NCI-H2029 (cell line): ENCODE results near the gene LRP6.
"Not testable (repeated sequence)": the region's sequence is repeated elsewhere in the genome, so short reads cannot be mapped to it uniquely, and the experiment has no call there.

Source experiments
- DNase-seq: peaks from one replicate; lab custom pipeline; 2025; lab: John Stamatoyannopoulos, UW

LRP6 gene

DNA sequence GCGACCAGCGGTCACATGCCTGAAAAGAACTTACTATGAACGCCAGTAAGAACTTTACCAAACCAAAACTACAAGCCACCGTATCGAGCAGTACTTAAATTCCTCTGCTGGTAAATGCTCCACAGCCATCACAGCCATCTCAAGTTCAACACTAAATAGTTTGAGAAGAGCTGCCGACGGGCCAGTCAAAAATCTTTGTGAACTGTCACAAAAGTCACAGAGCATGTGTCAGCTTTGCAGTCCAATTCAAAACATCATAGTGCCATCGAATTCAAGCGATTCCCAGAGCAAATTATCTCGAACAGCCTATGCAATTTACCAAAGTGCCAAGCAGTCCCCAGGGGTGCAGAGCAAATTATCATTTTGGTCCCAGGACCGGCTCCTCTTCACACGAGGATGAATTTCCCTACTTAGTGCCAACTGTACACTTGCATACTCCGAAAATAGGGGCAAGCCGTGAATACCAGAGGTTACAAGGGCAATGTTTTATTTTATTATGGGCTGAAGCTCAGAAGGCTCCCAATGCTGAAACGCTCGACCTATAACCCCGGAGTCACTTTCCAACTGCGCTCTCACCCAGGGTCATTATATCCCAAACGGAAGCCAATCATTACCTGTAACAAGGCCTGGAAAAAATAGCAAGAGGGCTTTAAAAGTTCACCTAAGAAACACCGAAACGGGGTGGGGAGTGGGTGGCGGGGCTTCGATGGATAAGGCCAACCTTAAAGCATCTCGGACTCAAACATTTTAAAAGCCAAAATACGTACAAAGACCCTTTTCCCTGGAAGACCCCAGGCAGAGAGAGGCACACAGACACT is 1.1 kb downstream of the LRP6 start:
- no peak for DNase-seq

DNA sequence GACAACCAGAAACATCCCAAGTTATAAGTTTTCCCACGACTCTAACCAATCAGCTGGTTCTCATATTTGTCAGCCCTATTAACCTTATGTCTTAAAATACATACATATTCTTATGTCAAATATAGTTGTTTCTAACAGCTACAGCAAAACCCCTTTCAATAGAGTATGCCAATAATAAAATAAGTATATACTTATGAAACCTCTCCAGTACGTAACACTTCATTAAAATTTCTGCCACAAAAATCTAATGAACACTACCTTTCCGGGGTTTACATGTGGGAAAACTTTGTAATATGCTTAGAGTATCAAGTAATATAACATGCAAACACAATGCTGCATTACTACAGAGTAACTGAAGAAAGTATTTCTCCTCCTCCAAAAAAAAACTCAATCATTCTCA is 1.8 kb downstream of the LRP6 start:
- no peak for DNase-seq

DNA sequence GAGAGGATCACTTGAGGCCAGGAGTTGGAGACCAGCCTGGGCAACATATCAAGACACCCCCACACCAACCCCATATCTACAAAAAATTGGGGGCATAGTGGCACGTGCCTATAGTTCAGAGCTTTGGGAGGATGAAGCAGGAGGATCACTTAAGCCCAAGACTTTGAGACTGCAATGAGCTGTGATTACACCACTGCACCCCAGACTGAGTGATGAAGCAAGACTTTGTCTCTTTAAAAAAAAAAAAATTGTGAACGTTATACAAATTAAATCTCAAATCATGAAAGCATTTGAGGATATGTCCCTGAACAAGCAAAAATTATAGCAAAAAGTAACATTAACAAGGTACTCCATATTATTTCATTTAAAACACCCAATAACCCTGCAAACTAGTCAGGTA is 2.9 kb downstream of the LRP6 start:
- no peak for DNase-seq

DNA sequence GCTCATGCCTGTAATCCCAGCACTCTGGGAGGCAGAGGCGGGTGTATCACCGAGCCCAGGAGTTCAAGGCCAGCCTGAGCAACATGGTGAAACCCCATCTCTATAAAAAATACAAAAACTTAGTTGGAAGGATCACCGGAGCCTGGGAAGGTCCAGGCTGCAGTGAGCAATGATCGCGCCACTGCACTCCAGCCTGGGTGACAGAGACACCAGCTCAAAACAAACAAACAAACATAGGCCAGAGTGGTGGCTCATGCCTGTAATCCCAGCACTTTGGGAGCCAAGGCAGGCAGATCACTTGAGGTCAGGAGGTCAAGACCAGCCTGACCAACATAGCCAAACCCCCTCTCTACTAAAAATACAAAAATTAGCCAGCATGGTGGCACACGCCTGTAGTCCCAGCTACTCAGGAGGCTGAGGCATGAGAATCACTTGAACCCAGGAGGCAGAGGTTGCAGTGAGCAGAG is 10.5 kb downstream of the LRP6 start:
- not testable (repeated sequence) for DNase-seq

DNA sequence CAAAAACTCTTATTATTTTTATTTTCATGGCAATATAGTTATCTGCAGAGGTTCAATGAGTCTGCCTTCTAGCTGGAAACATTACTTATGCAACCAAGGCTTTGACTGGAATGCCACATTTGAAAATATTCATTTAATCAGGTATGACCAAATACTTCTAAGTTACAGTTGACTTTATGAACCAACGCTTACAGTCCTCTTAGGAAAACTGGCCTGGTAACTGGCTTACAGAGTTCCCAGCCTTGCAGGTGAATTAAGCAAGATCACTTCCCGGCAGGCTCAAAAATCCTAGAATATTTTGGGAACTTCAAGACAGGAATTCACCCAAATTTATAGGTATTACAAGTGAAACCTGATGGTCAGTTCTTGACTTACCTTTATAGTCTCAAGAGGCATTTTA is 12.3 kb downstream of the LRP6 start:
- DNase-seq: no peak

DNA sequence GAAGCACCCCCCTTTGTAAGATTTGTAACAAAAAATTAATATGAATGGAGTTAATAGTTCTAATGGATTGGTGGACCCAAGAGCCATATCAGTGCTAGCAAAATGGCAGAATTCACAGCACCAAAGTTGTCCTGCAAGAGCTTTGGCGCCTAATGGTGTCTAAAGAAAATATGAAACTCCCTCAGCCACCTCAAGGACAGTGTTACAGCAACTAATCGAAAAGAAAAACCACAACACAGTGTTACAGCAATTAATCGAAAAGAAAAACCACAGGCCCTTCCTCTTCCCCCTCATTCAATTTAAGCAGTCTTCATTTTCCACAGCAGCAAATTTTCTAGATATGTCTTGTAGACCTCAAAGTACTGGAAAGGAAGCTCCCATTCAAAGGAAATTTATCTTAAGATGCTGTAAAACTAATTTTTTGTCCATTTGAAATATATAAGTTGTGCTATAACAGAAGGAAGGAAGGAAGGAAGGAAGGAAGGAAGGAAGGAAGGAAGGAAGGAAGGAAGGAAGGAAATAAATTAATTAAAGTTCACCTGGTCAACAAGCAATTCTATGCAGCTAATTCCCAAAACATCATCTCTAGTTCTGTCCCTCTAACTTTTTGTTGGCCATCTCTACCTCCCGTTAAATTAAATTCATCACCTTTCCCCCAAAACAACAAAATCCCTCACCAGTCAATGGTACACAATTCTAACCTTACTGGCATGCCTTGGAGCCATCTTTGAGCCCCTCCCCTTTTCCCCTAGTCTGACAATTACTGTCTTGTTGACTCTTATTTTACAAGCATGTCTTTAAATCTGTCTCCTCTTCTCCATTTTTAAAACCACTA is 17.4 kb downstream of the LRP6 start:
- no peak for DNase-seq

DNA sequence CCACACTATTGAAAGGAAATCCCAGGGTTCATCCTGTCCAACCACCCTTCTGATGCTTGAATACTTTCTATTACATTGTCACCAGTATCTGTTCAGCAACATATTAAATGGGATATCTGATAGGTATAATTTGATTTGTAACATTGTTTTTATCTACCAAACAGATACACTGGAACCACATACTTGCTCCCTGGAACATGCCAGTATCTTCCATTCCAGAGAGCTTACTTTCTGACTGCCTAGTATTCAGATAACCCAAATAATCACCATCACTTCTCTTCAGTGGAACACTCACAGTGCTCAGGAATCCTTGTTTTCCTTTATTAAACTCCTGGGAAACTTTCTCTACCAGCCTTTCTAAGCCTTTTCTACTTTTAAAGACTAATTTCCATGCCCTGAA is 19.3 kb downstream of the LRP6 start:
- no peak for DNase-seq

DNA sequence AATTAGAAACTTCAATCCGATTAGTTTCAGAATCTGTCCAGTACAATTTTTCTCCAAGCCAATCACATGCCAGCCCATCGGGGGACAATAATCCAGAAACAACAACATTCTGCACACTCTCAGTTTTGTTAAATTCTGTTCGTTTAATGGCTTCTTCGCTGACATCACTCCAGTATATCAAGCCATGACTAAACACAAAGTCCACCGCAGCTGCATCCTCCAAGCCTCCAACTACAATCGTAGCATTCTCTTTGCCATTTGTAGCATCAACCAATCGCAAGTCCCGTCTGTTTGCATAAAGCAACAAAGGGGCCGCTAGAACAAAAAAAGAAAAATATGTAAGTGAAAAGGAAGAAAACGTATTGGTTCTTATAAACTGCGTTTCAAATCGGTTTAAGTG is 22.5 kb downstream of the LRP6 start:
- no peak for DNase-seq

DNA sequence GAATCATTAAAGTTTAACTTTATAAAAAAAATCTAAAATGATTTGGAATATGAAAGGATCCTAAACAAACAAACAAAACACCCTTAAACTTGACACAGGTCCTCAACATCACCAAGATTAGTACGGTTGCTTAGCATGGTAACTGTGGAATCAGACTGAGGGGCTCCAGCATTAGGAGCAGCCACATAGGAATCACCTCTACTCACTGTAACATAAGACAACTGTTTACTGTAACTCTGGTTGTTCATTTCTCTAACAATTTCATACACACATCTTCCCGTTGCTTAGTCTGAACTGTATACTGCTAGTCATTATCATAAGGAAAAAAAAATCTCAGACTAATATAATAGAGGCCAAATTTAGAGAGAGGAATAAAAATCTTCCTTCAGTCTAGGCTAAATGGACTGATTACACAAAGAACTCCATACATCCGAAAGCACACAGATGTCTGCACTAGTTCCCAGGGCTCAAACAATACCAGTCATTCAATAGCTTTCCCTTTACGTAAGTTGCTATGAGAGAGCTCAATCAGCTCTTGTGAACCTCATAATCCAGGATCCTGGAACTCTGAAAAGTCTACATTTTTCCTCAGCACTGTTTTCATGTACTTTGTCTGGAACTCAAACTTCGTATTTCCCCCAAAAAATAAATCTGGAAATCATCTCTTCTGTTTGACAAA is 26.0 kb downstream of the LRP6 start:
- DNase-seq: no peak

DNA sequence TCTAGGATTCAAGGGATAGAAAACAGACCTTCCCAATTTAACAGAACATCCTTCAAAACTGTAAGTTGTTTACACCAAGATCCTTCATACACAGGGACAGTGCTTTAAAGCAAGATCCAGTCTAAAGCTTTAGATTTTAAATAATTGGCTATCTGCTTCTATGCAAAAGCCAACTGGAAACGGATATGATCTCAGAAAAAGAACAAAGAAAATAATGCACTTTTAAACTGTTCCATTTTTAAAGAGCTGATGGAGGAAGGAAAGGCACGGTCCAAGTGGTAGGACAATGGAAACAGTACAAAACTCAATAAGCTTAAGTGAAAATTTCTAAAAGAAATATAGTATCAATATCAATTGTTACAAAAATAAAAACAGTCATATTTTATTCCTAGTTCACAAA is 27.7 kb downstream of the LRP6 start:
- no peak for DNase-seq

DNA sequence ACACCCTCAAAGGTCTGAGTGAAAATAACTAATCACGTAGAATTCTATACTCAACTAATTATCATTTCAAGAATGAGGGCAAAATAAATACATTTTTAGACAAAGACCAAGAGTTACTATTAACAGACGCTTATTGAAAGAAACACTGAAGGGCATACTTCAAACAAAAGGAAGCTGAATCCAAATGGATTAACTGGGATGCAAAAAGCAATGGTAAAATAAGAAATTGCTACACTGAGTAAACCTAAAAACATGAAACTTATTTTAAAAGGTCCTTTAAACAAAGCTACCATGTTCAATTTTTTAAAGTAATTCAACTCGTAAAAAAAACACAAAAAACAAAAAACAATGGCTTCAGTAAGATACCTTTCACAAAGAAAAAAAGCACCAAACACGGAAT is 28.2 kb downstream of the LRP6 start:
- no peak for DNase-seq

DNA sequence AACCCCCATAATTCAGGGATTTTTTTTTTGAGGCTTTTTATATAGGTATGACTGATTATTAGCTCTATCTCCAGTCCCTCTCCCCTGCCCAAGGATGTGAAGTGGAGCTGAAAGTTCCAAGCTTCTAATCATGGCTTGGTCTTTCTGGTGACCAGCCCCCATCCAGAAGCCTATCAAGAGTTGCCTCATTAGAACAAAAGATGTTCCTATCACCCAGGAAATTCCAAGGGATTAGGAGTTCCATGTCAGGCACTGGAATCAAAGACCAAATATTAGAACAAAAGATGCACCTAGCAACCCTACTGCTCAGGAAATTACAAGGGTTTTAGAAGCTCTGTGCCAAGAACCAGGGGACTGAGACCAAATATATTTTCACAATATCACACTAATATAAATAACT is 29.9 kb downstream of the LRP6 start:
- DNase-seq: no peak

DNA sequence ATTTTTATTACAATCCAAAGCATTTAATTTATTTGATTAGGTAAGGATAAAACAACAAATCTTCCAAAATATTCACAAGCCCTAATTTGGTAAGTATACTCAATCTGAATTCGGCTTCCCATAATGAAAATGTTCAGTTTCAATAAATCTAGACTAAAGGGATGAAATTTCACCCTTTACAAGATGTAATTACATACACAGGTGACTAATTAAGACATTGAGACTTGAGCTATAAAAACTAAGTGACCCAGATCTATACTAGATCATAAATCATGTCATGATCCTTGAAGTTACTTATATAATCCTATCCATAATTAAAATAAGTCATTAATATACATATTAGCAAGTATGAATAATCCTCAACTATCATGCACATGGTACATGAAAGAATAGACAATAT is 36.6 kb downstream of the LRP6 start:
- no peak for DNase-seq

DNA sequence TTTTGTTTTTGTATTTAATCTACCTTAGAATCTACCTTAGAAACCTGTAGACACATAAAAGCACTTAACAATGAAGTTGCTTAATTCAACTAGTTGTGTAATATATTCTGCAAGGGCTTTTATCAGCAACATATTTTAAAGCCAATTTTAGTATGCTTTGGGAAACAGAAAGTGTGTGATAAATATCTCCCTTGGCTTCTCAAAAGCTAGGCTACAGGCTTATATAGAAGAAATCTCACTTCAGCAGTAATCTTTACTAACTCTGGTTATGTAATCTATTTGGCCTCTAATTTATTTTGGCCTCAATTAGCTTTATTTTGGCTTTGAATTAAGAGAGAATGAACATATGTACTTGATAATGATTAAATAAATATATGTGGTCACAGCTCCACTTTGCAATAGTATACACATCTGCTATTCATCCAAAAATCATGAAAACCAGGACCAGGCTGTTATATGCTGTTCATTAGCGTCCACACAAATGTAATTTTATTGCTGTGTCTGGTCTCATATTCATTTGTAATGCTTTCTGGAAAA is 37.2 kb downstream of the LRP6 start:
- DNase-seq: no peak

DNA sequence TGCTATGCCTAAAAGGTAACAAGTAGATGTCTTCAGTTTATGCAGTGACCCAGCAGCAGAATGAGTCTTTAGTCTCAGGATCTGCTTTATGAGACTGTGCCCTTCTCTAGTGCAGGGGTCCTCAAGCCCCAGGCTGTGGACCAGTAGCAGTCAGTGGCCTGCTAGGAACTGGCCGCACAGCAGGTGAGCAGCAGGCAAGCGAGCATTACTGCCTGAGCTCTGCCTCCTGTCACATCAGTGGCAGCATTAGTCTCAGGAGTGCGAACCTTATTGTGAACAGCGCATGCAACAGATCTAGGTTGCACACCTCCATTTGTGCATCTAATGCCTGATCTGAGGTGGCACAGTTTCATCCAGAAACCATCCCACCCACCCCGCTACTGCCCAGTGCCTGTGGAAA is 38.4 kb downstream of the LRP6 start:
- DNase-seq: no peak

DNA sequence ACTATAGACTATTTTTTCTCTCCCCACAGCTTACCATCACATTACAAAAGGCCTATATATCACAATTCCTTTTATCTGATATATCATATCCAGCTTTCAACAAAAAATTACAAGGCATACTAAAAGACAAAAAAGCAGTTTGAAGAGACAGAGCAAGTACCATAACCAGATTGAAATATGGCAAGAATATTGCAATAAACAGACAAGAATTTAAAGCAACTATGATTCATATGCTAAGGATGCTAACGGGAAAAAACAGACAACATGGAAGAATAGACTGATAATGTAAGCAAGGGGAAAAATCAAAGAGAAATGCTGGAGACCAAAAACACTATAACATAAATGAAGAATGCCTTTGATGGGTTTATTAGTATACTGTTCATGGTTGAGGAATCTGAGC is 40.7 kb downstream of the LRP6 start:
- DNase-seq: no peak

DNA sequence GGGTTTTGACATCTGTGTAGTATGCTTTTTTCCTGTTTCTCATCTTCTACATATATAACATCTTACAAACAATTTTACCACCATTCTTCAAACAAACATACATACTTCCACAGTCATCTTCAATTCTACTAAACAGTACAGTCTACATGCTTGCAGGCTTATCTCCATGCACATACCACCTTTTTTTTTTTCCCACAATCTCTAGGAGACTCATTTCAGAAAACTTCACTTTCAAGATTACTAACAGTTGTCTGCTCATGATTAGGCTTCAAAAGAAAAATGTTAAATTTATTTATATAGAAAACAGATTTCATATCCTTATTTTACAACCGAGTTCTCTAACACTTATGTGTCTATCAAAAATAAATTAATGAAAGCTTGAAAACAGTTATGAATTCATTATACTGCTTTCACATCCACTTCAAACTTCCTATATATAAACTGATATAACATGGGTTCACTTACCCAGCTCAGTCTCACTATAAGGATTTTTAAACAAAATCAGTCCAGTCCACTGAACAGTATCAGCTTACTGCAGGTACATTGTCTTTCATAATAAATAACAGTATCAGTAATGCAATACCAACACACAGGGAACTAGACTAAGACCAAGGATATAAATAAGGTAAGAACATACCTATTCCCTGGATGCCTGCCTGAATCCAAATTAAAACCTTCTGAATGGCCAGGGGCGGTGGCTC is 42.5 kb downstream of the LRP6 start:
- no peak for DNase-seq

DNA sequence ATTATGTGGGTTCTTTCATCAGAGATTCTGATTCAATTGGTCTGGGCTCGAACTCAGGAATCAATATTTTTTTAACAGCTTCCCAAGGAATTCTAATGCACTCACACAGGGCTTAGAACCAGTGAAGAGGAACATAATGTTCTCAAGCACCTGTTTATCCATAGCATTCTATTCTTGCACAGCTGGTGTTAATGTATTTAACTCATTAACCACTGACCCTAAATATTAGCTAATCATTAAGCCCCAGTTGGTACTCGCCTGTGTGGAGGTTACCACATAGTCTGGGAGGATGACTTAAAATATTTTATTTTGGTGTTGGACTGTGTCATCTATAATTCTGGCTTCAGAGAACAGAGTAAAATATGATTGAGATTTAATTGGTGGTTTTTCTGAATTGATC is 45.3 kb downstream of the LRP6 start:
- no peak for DNase-seq

DNA sequence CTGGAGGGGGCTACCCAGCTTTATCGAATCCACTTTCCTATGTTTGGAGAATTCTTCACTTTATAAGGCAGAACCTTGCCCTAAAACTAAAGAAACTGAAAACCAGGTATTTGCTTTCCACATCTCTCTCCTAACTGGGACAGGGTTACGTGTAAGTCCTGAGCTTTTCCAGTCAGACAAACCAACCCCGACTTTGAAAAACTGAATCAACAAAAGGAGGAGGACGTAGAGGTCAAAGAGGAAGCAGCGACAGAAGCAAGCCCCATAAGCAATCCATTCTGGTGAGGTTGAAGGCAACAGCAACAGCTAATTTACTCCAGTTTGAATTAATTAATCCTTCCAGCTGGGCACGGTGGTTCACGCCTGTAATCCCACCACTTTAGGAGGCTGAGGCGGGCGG is 47.2 kb downstream of the LRP6 start:
- no peak for DNase-seq

DNA sequence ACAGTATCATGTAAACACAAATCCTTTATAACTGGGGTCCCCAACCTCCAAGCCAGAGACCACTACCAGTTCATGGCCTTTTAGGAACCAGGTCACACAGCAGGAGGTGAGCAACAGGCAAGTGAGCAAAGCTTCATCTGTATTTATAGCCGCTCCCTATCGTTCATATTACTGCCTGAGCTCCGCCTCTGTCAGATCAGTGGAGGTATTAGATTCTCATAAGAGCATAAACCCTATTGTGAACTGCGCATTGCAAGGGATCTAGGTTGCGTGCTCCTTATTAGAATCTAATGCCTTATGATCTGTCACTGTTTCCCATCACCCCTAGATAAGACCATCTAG is 49.9 kb downstream of the LRP6 start:
- no peak for DNase-seq

DNA sequence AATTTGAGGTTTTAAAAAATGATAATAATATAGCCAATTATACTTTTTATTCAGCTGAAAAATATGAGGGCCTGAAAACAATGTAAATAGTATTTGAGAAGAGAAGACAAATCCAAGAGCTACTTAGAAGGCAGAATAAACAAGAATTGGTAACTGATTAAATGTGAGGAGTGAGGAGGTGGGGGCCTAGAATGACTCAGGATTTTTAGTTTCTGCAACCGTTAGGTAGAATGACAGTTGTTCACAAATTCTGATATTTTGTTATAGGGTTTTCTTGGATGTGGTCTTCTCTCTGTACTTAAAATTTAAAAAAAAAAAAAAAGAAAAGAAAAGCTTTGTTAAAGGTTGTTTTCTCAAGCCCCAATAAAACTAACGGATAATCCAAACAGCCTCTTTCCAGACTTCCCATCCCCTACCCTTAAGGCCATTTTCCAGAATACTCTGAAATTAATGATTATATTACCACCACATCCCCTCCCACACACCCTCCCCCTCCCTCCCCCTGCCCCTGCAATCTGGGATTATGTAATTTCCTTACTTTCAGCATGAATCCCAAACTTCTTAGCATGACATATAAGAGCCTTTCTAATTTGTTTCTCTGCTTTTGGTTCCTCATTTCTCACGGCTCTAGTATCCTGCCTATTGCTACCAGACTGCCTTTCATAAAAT is 50.4 kb downstream of the LRP6 start:
- DNase-seq: no peak
